ENCODE data around the gene DYRK4. TPM values are rescaled to one million over a fixed set of nuclear protein-coding genes. Genes with fewer than 3 reads are reported as not detected.

The DYRK4 gene
- total and polyA plus RNA-seq, 2 of the 13 experiments (the other 11 are each of a cell fraction or from before 2014, with no cell fraction given), result 29.4 to 40.2 TPM

DNA sequence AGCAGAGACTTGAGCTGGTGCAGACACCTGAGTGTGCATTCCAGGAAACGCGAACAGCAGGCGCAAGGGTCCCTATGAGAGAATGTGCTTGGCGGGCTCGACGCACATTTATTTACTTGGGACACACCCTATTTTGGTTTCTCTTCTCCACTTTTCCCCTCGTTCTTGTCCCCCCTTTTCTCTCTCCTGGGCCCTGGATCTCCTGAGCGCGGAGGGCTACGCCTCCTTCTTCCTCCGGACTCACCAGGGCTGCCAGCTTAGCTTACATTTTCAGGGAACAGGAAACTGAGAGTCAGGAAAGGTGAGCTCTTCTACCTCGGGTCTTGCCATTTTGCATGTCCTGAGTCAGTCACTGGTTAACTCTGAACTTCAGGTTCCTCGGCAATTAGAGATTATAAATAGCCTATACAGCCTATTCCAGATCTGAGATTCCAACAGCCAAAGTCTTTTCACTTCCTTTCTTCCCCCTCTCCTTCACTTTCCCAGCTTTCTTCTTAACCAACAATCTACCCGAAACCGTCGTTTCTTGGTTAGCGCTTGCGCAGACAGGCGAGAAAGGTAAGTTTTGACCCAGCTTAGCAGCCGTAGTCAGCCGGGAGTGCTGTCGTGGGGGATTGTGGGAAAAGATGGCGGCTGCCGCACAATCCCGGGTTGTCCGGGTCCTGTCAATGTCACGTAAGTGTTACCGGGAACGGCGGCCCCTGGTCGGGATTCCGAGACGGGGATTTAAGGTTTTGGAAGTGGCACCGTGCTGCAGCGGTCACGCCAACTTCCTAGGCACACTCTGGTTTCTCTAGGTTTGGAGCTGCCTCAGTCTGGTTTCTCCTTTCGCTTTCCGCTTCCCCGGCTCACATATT lies 86.7 kb downstream of the DYRK4 start, which contains the start of the genes AKAP3 and NDUFA9 (continued):
- TF ChIP-seq, protein P1, sequence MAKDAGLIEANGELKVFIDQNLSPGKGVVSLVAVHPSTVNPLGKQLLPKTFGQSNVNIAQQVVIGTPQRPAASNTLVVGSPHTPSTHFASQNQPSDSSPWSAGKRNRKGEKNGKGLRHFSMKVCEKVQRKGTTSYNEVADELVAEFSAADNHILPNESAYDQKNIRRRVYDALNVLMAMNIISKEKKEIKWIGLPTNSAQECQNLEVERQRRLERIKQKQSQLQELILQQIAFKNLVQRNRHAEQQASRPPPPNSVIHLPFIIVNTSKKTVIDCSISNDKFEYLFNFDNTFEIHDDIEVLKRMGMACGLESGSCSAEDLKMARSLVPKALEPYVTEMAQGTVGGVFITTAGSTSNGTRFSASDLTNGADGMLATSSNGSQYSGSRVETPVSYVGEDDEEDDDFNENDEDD (CRISPR knock-in tag; IDR thresholded peaks at IDR 0.05; ENCODE audit: borderline replicate concordance), result peak; percentile 26; the same call in 1 of the 2 replicates
- TF ChIP-seq TBL1XR1 (IDR thresholded peaks at IDR 0.05; ENCODE audit: borderline replicate concordance, low read length, partially characterized antibody) (no peak), ZNF878 (CRISPR knock-in tag; IDR thresholded peaks at IDR 0.05) (peak; percentile 59), DNMT1 (CRISPR knock-in tag; IDR thresholded peaks at IDR 0.05) (no peak), ETV5 (CRISPR knock-in tag; IDR thresholded peaks at IDR 0.05; ENCODE audit: borderline replicate concordance) (no peak), TBX2 (CRISPR knock-in tag; IDR thresholded peaks at IDR 0.05; ENCODE audit: borderline replicate concordance) (peak; percentile 28; the same call in 1 of the 2 replicates), ARNT (IDR thresholded peaks at IDR 0.05) (no peak), SIN3A (IDR thresholded peaks at IDR 0.05; ENCODE audit: borderline replicate concordance, low read depth, low read length) (peak; percentile 75; the same call in 1 of the 2 replicates), HCFC1 (IDR thresholded peaks at IDR 0.05; ENCODE audit: low read depth, low read length) (peak; percentile 55; the same call in 1 of the 2 replicates), ZNF260 (CRISPR knock-in tag; IDR thresholded peaks at IDR 0.05; ENCODE audit: borderline replicate concordance, low read depth) (no peak), MEF2D (CRISPR knock-in tag; IDR thresholded peaks at IDR 0.05) (peak; percentile 43; the same call in 1 of the 2 replicates), SMAD9 (CRISPR knock-in tag; IDR thresholded peaks at IDR 0.05) (no peak), ZNF138 (CRISPR knock-in tag; IDR thresholded peaks at IDR 0.05; ENCODE audit: low read depth) (no peak), SPEN (CRISPR knock-in tag; IDR thresholded peaks at IDR 0.05; ENCODE audit: low read depth) (peak; percentile 88; the same call in 1 of the 2 replicates), ZNF788 (CRISPR knock-in tag; IDR thresholded peaks at IDR 0.05; ENCODE audit: borderline replicate concordance) (peak; percentile 65; the same call in 1 of the 2 replicates), ZBTB8A (CRISPR knock-in tag; IDR thresholded peaks at IDR 0.05; ENCODE audit: borderline replicate concordance, low read depth) (no peak), ZNF672 (CRISPR knock-in tag; IDR thresholded peaks at IDR 0.05) (no peak), HNRNPH1 (optimal IDR thresholded peaks at IDR 0.05; ENCODE audit: low read depth, low read length) (no peak), NCOR1 (IDR thresholded peaks at IDR 0.05; ENCODE audit: borderline replicate concordance, low read length) (no peak), ZNF768 (CRISPR knock-in tag; IDR thresholded peaks at IDR 0.05) (no peak), ZNF382 (CRISPR knock-in tag; IDR thresholded peaks at IDR 0.05; ENCODE audit: borderline replicate concordance) (no peak), BRD4 (CRISPR knock-in tag; IDR thresholded peaks at IDR 0.05) (no peak)
- TF ChIP-seq, protein P2, sequence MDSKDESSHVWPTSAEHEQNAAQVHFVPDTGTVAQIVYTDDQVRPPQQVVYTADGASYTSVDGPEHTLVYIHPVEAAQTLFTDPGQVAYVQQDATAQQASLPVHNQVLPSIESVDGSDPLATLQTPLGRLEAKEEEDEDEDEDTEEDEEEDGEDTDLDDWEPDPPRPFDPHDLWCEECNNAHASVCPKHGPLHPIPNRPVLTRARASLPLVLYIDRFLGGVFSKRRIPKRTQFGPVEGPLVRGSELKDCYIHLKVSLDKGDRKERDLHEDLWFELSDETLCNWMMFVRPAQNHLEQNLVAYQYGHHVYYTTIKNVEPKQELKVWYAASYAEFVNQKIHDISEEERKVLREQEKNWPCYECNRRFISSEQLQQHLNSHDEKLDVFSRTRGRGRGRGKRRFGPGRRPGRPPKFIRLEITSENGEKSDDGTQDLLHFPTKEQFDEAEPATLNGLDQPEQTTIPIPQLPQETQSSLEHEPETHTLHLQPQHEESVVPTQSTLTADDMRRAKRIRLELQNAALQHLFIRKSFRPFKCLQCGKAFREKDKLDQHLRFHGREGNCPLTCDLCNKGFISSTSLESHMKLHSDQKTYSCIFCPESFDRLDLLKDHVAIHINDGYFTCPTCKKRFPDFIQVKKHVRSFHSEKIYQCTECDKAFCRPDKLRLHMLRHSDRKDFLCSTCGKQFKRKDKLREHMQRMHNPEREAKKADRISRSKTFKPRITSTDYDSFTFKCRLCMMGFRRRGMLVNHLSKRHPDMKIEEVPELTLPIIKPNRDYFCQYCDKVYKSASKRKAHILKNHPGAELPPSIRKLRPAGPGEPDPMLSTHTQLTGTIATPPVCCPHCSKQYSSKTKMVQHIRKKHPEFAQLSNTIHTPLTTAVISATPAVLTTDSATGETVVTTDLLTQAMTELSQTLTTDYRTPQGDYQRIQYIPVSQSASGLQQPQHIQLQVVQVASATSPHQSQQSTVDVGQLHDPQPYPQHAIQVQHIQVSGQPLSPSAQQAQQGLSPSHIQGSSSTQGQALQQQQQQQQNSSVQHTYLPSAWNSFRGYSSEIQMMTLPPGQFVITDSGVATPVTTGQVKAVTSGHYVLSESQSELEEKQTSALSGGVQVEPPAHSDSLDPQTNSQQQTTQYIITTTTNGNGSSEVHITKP (CRISPR knock-in tag; IDR thresholded peaks at IDR 0.05; ENCODE audit: low read depth), result peak; percentile 89
- TF ChIP-seq, protein P3, sequence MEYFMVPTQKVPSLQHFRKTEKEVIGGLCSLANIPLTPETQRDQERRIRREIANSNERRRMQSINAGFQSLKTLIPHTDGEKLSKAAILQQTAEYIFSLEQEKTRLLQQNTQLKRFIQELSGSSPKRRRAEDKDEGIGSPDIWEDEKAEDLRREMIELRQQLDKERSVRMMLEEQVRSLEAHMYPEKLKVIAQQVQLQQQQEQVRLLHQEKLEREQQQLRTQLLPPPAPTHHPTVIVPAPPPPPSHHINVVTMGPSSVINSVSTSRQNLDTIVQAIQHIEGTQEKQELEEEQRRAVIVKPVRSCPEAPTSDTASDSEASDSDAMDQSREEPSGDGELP (IDR thresholded peaks at IDR 0.05; ENCODE audit: borderline replicate concordance, low read depth), result peak; percentile 95
